NCI-H1694 (cell line): ENCODE data around the gene KDF1.
A peak's percentile ranks its signal among the peaks of the same experiment; 100 is the strongest.

Experiments used
- DNase-seq: peaks from one replicate; lab custom pipeline; 2025; lab: John Stamatoyannopoulos, UW

The KDF1 gene, protein sequence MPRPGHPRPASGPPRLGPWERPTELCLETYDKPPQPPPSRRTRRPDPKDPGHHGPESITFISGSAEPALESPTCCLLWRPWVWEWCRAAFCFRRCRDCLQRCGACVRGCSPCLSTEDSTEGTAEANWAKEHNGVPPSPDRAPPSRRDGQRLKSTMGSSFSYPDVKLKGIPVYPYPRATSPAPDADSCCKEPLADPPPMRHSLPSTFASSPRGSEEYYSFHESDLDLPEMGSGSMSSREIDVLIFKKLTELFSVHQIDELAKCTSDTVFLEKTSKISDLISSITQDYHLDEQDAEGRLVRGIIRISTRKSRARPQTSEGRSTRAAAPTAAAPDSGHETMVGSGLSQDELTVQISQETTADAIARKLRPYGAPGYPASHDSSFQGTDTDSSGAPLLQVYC

DNA sequence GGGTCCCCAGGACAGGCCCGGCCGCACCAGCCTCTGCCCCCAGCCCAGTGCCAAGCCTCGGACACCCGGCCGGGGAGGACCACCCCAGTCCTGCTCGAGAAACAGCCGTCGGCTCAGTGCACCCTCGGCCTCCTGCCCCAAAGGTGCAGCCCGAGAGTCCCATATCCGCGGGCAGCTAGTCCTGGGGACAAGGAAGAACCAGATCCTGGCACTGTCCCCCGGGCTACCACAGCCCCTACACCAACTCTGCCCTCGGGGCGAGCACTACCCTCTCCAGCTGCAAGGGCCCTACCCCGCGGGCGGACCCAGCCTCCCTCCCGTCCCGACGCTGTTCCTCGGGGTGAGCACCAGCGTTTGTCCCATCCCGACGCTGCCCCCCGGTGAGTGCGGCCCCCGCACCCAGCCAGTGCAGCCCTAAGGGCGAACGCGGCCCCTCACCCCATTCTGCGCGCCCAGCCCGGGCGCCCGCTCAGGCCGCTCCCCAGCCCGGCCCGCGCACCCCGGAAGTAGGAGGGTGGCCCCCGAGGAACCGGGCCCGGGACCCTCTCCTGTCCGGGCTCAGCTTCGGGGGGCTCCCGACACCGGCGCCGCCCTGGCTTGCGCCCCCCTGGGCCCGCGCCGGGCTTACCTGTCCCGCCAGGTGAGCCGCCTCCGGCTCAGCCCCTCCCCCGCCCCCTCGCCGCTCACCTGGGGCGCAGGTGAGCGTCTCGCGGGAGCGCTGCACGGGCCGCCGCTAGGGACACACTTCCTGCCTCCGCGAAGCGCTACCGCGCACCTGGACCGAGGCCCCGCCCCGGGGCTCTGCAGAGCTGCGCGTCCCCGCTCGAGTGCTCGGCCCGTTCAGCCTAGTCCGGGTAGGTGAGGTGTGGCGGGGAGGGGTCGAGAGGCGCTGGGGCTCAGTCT, at the start of gene KDF1:
Gene KDF1 (minus strand): TSS at position 747 of the 903 bp plus-strand sequence. CDS start 8,088 bp downstream, outside the sequence.
- no peak for DNase-seq

DNA sequence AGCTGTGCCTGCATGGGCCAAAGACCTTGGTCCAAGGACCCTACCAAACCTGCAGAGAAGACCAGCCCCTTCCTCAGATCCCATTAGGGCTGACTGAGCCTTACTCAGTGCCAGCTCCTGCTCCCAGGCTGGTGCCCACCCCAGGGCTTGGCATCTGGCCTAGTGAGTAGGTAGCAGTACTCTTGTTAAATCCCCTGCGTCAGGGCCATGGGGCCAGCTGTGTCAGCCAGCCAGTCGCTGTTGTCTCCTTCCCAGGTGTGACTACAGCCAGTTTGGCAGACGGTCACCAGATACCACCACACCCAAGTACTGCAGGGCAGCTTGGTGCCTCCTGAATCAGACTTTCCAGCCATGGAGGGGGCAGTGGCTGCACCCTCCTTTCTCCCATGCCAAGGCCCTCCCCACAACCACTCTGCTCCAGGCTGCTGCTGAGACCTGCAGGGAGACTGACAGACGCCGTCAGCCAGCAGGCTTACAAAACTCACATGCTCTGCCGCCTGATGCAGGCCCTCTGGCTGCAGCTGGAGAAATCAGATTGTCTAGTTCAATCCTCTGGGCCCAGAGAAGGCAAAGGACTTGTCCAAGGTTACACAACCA, 49.4 kb upstream of the KDF1 start:
- DNase-seq, result peak; percentile 45

DNA sequence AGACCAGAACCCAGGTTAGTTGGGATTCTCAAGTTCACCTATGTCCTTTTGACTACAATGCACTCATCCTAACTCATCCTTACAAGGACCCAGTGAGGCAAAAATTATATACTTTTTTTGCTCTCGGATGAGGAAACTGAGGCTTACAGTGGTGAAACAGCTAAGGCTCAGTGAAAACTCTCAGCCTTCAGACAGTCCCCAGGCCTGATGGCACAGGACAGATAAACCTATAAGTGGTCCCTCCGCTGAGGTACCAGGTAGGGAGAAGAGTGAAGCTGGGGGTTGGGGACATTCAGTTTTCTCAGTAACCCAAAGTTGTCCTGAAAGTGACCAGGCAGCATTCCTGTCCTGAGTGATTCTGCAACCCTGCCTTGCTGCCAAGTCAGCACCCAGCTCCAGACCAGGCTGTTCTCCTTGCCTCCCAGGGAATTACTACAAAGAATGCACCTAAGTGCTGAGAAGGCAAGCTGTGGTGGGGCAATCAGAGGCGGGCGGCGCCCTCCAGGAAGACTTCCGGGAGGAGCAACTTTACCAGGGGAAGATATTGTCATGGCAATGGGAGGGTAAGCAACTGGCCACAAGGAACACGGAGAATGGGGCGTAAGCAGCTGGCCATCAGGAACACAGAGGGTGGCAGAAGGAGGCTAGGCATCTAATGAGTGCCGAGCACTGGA, 47.8 kb upstream of the KDF1 start:
- DNase-seq, result no peak

DNA sequence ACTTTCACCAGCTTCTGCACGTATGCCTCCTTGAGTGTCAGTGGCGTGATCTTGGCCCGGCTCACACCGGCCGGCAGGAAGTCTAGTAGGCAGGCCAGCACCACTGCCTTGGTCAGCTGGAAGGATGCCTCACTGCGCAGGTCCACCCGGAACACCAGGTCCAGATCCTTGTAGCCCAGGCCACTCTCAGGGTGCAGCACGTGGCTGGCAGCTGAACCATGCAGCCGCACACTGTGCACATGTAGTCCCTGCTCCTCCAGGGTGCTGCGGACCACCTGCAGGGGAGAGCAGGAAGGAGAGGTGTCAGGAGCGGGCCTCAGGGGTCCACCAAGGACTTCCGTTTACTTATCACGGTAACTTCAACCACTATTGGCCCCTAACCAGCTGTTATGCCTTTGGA, 46.4 kb upstream of the KDF1 start:
- no peak for DNase-seq

DNA sequence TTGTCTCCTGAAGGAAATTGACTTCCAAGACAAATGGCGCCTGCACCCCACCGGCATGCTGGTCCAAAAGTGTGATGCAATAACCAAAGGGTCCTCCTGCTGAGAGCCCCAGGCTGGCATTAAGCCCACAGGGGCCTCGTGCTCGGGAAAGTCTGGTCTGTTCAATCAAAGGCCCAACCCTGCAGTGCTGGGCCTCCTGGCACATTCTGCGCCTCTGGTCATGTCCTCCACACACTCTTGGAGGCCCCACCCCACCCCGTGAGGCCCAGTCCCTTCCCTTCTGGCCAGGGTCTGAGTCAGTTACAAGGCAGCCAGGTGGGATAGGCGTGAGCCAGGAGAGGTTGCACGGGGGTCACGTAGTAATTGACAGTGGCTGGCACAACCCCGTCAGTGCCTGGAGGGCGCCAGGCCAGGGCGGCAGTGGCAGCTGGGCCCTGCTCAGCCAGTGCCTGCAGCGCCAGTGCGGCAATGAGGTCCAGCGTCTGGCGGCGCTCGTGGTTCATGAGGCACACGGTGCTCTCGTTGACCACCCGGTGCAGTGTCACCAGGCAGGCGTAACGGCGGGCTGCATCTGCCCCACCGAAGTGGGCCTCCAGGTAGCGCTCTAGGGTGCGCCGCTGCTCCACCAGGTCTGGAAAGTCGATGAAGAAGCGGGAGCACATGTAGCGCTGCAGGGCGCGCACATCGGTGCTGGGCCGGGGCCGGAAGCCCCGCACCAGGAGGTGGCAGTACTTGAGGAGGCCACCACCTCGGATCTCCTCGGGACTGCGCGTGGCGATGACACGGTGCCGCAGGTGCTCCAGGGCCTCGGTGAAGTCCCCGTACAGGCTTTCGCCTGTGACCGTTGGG, 45.6 kb upstream of the KDF1 start:
- DNase-seq, result no peak

DNA sequence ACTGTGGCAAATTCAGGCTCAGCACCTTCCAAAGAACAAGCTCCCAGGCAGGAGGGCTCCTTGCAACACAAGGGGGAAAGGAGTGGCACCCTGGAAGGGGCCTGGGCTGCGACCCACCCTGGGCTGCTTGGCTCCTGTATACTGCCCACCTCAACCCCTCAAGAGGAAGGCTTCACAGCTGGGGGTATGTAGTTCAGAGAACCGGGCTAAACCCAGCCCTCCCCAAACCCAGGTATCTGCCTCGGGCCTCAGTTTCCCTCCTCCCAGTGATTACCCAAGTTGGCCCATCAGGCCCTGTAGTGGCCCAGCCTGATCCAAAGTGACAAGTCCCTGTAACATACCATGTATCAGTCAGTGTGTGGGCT, 44.9 kb upstream of the KDF1 start:
- DNase-seq, result no peak

DNA sequence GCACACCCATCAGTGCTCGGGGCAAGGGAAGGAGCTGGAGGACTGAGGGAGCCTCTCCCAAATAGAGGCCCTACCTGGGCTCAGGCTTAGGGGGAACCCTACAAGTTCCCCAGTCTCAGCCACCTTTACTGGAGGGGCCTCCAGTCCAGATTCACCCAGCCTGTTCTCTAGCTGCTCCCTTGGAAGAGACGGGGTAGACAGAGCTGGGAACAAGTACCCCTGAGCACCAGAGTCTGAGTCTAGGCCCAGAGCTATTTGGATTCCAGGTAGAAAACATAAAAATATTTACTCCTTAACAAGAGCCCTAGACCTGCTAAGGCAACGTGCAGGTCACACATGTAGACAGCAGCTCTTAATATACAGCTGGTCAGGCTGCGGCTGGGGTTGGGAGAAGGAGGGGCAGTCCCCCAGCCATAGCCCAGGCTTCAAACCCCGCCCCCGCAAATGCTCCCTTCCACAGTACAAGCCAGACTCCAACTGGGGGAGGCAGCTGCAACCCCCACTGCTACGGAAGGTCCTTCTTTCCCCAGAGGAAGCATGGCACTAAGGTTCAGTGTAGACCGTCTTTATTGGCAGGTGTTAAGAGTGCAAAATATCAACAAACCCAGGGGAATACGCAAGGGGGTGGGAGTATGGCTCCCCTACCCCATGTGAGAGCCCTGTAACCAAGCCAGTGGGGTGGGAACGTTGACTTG, 44.4 kb upstream of the KDF1 start:
- DNase-seq, result no peak

DNA sequence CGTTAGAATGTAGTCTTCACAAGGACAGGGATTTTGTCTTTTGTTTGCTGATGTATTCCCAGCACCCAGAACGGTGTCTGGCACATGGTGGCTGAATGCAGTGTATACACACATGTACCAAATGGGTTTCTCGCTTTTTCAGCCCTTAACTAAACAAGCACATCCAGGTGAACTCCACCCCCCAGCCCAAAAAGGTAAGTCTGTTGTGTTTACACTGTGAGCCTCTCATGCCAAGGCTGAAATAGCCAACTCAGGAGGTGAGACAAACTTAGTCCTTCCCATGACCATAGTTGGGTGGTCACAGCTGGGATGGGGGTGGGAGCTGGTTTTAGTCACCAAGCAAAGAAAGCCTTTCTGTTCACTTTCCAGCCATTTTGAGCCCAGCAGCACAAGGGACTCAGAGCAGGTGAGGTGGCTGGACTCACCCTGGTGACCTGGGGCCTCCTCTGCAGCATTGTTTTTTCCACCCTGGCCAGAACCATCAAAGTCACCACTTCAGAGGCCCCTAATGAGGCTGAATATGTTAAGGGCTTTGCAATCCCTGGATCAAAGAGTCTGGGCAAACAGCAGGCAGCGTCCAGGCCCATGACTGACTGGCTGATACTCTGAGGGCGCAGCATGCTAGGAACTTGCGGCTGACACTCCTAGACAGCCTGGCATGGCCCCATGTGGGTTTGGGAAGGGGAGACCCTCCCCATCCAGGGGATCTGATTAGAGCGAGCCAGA, 43.6 kb upstream of the KDF1 start:
- no peak for DNase-seq

DNA sequence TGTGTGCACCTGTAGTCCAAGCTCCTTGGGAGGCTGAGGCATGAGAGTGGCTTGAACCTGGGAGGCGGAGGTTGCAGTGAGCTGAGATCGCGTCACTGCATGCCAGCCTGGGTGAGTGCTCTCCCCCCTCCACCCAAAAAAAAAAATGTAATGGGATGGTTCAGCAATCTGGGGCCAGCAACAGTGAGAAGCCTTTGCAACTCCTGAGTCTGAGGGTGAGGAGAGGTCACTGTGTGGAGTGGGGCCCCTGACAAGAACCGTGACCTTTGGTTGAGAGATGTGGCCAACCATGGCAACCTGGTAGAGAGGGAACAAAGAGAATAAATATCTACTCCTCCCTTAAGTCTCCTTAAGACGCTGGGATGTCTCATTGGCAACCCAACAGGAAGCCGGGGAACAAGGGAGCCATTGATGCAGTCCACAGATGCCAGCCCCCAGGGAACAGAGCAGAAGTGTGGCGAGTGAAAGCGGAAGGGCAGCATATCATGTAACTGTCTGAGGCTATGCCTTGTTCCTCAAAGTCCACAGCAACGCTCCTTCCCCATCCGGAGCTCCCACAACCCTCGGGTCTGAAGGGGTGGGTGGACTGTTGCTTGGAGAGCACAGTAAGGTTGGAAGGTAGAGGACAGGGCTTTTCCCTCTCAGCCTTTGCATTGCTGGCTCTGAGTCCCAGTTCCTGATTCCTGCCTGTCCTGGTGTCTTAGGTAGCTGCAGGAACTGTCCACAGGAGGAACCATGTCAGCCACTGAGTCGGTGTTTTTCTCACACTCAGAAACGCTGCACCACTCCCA, 41.5 kb upstream of the KDF1 start:
- DNase-seq, result no peak

DNA sequence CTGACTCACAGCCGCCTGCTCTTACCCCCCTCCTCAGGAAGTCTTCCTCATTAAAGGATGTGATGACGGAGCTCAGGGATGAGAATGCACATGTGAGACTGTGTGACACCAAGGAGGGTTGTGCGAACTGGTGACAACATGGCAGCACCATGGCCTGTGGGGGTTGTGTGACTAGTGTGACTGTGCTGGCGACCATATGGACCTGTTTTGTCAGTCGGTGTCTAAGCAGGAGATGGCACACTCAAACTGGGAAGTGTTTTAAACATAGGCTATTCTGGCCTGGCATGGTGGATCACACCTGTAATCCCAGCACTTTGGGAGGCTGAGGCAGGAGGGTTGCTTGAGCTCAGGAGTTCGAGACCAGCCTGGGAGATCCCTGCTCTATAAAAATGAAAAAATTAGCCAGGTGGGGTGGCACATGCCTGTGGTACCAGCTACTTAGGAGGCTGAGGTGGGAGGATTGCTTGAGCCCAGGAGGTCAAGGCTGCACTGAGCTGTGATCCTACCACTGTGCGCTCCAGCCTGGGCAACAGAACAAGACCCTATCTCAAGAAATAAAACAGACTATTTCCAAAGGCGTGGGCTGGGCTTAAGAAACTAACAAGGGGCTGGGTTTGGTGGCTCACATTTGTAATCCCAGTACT, 40.7 kb upstream of the KDF1 start:
- no peak for DNase-seq

DNA sequence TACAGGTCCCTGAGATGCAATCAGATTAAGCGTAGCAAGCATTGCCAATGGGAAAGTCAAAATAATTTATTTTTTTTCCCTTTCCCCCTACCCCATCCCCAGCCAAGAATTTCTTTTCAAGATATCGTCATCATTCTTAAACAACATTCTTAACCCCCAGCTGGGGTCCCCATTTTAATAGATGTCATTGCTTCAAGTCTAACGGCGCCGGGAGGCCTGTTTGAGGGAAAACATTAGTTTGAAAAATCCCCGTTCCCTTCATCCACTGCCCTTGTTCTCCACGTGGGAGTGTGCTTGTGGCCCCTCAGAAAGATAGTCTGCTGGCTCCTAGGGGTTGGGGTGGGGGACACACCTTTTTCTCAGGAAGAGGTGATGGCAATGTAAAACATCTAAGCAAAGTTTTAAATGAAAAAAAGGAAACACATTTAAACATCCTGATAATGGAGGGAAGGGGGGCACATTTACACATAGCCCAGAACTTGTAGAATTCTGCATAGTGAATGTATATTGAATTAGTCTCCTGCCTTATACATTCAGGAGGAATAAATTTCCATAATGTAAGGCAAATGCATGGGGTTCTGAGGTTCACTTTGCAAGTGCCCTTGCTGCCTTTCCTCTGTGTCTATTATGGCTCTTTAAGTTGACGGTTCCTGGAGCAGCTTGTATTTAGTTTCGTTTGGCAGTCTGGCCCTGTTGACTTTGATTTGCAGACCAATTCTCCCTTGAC, 40.0 kb upstream of the KDF1 start:
- no peak for DNase-seq

DNA sequence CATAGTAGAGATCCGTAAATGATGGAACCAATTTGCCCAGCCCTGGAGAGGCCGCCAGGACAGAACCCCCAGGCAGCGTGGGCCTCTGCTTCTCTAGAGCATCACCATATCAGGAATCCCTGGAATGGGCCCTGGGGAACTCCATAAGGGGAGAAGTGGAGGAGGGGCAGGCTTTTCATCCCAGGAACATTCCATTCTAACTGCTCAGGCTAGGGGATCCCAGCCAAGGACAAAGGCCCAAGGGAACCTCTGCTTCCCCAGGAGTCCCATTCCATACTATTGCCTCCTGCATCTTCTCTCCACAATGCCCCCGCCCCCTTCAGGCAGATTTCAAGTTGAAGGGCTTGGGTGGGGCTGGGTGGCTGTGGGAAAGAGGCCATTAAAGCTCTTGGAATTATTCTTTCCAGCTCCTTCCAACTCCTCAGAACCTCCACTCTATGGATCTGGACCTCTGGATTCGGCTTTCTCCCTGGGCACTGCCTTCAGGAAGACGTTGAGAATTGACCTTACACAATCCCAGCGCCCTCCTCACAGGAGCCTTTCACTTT, 39.2 kb upstream of the KDF1 start:
- no peak for DNase-seq

DNA sequence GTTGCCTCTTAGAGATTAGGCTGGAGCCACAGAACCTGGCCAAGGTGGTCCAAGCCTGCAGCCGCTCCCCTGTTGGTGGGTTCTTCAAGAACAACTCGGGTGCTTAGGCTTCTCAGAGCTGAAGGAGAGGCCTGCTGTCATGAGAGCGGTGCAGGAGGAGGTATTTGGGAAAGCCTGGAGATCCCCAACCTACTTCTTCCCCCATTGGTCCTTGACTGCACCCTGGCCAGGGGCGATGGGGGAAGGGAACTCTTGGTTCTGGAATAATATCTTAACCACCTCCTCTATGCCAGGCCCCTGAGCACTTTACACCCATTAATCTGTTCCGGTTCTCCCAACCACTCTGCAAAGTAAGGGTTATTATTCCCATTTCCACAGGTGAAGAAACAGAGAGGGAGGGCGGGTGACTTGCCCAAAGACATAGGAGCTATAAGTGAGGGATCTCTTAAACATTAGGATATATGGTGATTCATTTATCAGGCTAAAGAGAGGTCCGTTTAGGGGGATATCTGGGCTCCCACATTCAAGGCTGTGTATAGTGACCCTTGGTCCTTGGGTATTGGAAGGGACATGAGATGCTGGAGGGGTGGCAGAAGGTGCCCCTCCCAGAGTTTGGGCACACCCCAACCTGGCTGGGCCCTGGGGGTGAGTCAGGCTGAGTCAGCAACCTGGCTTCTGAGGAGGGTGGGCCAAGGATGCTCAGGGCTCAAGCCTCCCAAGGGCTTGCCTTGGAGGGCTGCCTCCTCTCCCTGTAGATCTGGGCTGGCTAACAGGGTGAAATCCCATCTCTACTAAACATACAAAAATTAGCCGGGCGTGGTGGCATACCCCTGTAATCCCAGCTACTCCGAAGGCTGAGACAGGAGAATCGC, 38.4 kb upstream of the KDF1 start:
- no peak for DNase-seq

DNA sequence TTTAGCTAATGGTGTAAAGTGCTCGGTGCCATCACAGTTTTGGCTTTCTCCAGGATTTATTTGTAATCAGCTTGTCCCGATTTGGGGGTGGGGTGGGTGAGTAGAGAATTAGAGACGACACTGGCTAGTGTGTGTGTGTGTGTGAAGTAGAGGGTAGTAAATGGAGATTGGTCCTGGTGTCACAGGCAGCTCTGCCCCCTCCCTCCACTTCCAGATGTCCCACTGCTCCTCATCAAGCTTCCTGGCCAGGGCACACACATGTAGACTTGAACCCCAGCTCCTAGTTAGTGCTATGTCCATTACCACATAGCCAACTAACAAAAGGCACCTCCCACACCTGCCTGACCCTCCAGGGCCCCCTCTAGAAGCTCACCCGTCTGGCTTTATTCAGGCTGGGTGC, 36.4 kb upstream of the KDF1 start:
- DNase-seq, result no peak

DNA sequence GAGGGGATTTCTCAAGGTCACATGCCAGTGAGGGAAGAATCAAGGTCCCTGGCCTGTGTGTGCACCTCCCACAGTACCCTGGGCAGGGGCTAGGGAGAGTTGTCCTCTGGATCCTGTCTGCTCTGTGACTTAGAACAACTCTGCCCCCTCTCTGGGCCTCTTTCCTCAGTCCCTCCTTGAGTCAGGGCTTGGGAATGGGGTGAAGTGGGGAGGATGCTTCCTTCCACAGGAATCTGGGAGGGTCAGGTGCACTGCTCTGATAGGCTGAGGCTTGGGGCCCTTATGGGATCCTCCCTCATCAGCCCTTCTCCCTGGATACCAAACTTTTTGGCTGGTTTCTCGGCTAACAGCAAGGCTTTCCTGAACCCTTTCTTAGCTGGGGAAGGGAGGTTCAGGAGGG, 35.8 kb upstream of the KDF1 start:
- no peak for DNase-seq

DNA sequence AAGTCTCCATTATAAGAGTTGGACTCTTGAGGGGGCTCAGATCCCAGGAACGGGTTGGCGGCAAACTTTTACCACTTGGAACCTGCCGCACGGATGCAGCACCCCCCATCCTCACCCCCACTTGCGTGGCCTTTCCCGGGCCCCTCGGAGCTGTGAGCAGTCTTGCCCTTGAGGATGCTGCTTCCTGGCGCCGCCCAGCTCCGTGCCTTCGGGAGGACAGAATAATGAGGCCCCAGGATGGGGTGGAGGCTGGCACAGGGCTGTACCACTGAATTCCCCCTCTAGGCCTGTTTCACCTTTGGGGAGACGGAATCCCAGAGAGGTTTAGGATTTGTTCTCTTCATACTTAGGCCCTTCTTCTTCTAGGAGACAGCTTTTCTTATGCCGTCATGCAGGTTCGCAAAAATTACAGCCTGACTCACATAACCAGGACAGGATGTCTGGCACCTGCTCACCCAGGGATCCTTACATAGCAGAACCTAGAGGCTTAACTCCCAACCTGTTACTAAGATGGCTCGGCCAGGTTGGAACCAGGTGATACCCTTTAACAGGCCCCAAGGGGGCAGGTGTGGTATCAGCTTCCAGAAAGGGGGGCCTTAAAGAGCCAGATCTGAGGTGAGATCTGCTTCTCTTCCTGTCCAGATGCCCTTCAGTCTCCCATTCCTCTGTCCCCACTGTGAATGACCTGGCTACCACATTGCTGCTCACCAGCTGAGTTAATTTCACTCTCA, 34.7 kb upstream of the KDF1 start:
- no peak for DNase-seq
